Measurements from ENCODE around the gene A4GNT.
"Not testable (repeated sequence)": the region's sequence is repeated elsewhere in the genome, so short reads cannot be mapped to it uniquely, and the experiment has no call there.

A4GNT gene
- 0 to 0.99 (median 0.05) reads per million in 17 experiments for total RNA-seq

DNA sequence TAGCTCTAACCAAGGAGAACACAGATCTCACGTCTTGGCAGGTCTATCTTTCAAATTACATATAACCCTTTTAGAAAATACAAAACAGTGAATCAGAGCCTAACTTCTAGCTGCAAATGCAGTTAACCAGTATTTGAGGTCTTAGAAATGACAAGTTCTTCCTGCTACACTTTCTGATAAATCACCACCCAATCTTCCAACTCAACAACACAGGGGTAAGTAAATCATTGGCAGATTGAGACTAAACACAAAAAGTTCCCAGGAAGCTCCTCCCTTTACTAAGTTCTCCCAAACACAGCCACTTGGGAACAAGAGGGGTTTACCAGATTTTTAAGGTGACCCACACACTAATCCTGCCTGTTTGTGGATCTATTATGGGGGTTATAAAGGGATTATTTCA lies at the start of gene A4GNT:
Gene A4GNT (minus strand): TSS at position 152 of the 400 bp plus-strand sequence. CDS start 1,134 bp downstream, outside the sequence.
- no peak for DNase-seq

DNA sequence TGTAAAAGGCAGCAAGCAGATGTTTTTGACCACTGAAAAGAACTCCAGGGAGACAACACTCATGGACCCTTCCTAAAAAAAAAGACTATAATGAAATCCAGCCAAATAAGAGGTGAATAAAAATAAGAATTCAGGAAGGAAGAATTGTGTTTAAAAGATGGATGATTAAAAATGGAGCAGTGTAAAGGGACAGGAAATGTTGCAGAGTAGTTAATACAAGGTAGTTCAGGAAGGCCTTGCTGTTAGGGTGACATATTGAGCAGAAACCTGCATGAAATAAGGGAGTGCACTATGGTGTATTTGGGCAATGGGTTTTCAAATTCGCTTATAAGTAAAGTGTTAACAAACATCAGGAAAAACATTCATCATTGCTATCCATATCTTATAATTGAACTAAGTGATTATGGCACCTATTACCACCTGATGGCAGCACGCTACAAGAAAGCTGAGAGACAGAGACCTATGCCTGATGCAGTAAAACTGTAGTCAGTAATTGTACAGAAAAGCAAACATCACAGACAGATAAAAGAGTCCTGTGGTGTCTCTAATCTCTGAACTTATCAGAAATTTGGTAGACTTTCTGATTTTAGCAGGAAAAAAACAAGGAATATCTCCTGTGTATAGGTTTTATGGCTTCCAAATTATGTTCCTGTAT lies 48.3 kb upstream of the A4GNT start:
- DNase-seq: peak; percentile 30 to 54 (median 40)

DNA sequence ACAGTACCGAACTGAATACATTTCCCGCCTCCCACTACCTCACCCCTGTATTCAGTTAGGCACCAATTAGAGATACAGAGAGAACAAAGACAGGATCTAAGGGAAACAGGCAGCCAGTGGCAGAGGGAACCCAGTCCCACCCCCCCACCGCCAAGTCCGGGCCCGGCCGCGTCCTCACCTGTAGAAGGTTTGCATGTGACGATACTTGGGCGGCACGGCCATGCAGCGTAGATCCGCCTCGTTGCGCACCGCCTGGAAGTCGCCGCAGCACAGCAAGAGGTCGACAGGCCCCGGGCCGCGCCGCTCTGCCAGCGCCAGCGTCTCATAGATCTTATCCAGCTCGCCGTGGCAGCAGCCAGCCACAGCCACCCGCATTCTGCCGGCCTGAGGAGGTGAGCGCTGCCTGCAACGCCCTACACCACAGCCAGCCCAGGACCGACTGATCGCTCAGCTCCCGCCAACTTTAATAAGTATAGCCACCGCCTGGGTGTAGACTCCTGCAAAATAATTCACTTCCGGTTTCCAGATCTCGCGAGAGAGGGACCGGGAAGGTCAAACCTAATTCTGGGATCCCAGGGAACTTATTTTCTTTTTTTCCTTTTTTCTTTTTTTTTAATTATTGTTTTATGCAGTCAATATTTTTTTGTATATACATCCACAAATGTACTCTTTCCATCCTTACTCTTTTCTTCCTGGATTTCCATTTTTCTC lies 42.4 kb upstream of the A4GNT start, which contains the start of gene DBR1:
Gene DBR1 (minus strand): TSS at position 501 of the 711 bp plus-strand sequence. CDS start 126 bp downstream, at position 375.
- peak; percentile 86 to 95 (median 91) for DNase-seq

DNA sequence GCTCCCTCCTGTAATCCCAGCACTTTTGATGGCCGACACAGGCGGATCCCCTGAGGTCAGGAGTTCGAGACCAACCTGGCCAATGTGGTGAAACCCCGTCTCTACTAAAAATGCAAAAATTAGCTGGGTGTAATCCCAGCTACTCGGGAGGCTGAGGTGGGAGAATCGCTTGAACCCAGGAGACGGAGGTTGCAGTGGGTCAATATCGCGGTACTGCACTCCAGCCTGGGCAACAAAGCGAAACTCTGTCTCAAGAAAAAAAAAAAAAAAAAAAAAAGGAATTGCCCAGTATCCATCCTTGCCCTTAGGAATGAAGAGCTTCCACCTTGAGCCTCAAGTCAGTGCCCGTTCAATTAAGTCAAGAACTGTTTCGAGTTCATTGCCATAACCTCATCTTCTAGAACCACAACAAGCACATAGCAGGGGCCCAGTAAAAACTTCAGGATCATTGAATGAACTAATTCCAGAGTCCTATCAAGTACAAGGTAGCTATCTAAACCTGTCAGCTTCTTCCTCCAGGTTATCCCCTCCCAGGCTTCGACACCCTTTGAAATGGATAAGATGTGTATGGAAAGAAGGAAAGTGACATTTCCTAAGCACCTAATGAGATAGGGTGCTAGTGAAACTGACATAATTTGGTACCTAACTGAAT lies 41.7 kb upstream of the A4GNT start:
- peak in 1 of 4 experiments; percentile 5 for DNase-seq

DNA sequence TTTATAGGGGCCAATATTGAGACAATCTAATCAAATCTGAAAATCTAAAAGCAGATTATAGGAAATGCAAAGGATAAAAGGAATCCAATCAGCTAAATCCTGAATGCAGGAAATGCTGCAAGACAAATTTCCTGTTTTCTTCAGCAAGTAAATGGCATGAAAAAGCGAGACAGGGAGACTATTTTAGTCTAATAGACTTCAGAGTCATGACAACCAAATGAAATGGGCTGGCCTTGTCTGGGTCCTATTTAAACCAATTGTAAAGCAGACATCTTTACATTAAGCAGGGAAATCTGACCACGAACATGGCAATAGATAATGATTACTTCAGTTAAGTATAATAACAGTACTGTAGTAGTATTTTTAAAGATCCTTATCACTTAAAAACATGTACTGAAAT lies 40.4 kb upstream of the A4GNT start:
- DNase-seq: peak in 2 of 4 experiments; percentile 9 to 28

DNA sequence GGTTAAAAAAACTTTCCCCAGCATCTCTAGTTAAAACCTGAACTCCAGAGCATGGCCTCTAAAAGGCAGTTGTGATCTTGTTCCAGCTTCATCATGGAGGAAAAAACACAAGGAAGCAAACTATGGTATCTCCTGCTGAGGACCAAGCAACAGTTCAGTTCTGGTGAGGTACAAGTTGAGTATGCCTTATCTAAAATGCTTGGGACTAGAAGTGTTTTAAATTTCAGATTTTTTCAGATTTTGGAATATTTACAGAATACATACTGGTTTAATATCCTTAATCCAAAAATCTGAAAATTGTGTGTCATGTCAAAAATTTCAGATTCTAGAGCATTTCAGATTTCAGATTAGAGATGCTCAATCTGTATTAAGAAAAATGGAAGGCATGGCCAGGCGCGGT lies 32.9 kb upstream of the A4GNT start:
- no peak for DNase-seq

DNA sequence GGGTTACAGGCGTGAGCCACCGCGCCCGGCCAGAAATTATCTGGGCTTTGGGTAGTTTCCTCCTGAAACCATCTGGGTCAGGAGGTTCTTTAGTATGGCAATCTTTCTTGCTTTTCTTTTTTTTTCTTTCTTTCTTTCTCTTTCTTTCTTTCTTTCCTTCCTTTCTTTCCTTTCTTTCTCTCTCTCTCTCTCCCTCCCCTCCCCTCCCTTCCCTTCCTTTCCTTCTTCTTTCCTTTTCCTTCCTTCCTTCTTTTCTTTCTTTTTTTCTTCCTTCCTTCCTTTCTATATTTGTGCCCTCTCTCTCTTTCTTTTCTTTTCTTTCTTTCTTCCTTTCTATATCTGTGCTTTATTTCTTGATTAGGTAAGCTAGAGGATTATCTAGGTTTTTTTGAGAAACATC lies 25.6 kb upstream of the A4GNT start:
- DNase-seq: no peak

DNA sequence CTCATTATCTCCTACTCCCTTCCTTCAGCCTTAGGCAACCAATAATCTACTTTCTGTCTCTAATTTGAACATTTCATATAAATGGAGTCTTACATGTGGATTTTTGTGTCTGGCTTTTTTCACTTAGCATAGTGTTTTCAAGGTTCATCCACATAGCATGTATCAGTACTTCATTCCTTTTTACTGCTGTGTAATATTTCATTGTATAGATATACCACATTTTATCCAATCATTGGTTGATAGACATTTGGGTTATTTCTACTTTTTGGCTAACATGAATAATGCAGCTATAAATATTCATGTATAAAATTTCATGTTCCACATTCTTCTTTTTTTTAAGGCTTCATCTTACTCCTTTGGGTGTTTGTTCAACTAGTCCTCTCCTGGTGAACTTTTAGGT lies 22.3 kb upstream of the A4GNT start:
- DNase-seq: no peak

DNA sequence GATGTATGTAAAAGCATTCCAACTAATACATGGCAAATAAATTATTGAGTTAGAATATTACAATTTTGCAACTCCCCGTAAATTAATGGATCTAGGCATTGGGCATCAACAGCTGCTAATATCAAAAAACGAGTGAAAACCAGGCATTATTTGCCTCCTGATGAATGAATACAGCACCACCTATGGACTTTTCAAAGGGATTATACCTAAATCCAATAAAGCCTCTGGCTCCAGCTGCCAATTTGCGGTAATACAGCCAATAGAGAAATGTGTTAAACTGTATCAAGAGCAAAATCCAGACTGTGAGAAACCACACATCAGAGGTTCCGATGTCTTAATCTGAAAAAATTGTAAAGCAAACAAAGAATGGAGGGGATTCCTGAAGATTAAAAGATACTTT lies 16.3 kb upstream of the A4GNT start:
- peak; percentile 30 to 69 (median 44) for DNase-seq

DNA sequence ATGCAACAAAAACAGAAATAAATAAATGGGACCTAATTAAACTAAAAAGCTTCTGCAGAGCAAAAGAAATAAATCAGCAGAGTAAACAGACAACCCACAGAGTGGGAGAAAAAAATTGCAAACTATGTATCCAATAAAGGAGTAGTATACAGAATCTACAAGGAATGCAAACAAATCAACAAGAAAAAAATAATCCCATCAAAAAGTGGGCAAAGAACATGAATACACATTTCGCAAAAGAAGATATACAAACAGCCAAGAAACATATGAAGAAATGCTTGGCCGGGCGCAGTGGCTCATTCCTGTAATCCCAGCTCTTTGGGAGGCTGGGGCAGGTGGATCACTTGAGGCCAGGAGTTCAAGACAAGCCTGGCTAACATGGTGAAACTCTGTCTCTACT lies 10.0 kb upstream of the A4GNT start:
- DNase-seq: not testable (repeated sequence)

DNA sequence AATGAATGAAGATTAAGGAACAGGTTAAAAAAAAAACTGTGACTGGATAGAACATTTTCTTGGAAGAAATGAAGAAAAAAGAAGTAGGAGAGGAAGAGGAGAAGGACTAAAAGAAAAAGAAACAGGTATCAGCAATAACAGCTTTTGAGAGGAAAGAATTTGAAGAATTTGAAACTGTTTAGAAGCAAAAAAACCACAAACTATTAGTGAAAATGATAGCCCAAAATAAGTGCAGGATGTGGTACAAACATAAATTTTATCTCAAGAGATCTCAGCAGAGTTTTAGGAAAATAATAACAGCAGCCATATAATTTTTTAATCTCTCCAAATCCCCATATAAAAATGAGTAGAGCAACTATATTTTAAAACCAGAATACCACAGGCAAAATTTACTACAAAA lies 8.8 kb upstream of the A4GNT start:
- DNase-seq: no peak

DNA sequence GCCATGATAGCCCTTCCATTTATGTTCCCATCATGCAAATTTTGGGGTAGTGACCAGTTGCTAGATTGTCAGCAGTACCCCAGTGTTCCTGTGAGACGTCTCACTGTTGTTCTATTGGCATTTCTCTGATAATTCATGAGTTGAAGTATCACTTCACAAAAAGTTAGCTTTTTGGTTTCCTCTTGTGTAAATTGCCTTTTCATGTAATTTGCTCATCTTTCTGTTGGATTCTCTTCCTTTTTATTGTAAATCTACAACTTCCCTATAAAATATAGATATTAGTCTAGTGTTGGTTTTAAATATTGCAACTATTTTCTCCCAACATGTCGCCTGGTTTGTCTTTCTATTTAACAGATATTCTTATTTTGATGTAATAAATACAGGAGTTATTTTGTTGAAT lies 7.5 kb upstream of the A4GNT start:
- DNase-seq: peak in 2 of 4 experiments; percentile 49 to 56

DNA sequence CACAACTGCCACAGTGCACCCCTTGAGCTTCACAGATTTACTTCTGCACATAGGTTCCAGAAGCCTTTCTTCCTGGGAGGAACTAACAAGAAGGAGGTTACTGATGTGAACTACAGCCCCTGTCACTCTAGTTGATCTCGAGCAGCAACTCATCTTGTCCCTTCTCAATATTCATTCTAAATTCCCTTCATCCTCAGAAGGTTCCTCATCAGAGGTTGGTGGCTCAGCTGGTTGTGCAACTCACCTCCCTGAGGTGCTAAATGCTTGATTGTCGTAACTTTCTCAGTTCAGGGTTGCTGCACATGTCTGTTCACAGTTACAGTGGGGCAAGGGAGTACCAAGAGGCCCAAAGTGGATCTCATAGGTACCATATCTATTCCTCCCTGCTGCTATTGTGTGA lies 5.7 kb upstream of the A4GNT start:
- peak in 3 of 4 experiments; percentile 28 to 43 (median 32) for DNase-seq

DNA sequence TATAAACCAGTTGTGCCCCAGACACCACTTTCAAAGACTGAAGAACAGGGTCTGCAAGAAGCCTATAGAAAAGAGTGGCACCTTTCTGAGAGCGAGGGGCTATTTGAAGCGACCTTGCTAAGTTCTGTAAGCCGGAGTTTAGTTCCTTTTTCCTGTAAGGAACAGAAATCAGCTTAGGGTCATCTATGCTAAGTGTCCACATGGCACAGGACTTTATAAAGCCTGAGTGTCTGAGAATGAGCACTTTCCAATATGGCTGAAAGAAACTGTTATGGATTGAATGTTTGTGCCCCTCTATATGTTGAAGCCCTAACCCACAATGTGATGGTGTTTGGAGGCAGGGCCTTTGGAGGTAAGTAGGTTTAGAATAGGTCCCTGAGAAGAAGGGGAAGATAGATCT lies 4.0 kb upstream of the A4GNT start:
- peak; percentile 50 to 83 (median 68) for DNase-seq

DNA sequence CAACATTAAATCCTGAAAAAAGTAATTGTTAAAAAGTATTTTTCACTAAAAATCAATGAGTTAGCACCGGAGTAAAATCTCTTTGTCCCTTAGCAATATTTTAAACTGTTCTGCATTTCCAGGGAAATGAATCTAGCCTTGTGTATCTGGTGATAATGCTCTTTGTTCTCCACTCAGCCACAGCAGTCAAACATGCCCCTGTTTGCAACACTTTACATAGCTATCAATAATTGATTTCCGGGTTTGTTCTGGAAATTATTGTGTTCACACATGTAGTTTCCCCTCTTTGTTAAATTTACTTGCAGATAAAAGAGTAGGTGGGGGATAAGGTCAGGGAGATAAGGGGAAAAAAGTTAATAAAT lies 3.6 kb upstream of the A4GNT start:
- peak in 1 of 4 experiments; percentile 40 for DNase-seq

DNA sequence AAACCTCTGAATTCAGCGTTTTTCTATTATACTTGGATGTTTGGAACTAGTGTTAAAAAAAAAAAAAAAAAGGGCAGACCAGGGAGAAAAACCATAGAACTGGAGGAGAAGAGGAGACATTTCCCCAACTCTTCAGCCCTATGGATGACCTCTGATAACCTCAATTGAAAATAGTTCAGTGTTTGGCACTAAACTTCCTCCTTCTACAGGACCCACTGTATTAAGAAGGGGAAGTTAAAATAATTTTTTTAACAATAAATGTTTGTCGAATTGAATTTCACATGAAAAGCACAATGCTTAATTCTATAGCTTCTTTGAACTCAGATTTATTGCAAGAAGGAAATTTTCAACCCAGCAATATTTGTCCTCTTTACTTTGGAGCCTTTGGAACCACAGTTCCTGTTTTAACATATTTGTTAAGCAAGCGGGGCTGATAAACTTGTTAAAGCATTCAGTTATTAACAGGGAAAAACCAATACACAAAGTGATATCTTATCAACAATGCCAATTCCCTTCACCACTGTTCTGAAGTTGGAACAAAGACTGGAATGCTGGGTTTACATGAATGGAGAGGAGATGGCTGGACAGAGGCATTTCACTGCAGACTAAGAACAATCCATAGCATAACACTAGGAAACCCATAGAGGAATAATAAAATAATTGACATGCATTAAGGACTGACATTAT lies 3.1 kb upstream of the A4GNT start:
- peak; percentile 45 to 84 (median 64) for DNase-seq

DNA sequence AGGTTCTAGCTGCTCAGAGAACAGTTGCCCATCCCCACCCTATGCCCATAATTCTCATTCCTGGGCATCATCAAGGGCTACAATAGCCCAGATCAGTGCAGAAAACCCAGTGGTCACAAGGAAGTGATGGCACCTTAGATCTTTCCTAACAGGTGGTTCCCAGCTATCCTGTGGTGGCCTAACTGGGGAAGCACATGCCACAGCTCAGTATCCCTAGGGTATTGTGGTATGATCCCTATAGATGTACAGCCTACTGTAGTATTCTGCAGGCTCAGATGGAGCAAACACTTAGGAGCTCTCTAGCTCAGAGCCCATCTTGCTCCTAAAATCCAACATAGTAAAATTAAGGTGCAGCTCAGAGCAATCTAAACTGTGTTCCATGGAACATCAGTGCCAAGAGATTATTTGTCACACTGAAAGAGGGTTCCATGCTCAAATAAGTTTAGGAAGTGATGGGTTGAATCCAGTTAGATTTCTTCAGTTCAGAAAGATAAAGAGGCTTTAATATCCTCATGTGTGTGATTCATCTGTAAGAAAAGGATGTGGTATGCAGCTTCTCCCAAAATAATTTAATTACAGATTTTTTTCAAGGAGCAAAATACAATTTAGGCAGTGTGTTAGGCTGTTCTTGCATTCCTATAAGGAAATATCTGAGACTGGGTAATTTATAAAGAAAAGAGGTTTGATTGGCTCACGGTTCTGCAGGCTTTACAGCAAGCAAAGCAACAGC lies 4.4 kb downstream of the A4GNT start:
- no peak for DNase-seq

DNA sequence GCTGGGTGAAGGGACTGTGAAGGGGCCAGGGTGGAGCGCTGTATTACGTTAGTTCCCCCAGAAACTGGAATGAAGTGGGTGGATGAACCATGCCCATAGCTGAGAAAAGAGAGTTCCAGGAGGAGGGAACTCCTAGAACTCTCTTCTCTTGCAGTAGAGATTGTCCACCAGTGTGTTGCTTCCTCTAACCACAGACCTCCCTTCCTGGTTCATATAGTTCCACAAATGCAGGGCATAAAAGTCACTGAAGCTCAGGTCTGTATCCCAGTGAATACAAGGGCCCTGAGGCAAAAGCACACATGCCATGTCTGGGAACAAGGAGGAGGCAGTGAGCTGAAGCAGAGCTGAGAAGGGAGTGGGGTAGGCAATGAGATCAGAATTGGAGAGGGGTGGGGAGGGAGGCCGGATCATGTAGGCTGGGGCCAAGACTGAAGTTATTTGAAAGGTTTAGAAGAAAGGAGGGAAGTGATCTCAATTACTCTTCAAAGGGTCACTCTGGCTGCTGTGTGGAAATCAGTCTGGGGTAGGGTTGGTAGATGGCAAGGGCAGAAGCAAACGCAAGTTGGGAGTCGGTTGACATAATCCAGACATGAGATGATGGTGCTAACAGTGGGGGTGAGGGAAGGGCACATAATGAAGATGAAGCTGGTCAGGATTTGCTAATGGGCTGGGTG lies 6.5 kb downstream of the A4GNT start:
- peak; percentile 83 to 95 (median 89) for DNase-seq

DNA sequence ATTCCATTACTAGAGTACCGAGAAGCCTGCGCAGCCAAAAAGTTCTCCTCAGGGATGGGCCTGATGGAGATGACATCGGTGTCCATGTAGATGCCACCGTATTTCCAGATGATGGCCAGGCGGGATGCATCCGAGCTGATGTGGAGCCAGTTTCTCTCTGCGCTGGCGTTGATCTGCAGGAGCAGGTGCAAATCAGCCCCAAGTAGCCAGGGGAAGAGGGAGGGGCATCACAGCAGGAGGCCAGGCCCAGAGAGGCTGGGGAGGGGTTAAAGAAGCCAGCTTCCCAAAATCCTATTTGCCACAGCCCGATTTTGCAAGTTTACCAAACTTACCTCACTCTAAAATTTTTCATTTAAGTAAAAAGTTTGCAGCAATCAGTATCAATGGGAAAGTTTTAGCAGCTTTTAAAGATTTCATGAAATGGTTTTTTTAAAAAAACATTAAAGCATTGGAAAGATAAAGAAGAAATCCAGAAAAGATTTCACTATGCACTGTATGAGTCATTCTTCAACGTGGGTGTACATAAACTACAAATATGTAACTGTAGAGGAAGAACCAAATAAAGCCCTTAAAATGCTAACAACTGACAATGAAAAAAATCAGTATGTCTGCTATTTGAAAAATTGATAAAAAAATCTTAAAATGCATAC lies 7.4 kb downstream of the A4GNT start:
- DNase-seq: peak; percentile 53 to 83 (median 79)

DNA sequence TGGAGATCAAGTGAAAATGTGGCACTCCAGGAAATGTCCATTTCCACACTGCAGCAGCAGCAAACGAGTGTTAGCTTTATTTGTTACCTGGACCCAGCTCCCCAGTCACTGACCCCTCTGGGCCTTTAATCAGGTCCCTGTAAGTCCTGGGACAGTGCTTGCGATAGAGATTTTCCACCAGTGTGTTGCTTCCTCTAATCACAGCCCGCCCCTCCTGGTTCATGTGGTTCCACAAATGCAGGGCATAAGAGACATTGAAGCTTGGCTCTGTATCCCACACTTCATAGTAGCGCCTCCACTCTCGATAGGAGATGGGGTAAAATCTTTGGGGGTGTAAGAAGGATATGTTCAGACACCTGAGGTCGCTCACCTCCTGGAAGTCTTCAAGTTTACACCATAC lies 8.0 kb downstream of the A4GNT start:
- peak; percentile 55 to 76 (median 68) for DNase-seq

DNA sequence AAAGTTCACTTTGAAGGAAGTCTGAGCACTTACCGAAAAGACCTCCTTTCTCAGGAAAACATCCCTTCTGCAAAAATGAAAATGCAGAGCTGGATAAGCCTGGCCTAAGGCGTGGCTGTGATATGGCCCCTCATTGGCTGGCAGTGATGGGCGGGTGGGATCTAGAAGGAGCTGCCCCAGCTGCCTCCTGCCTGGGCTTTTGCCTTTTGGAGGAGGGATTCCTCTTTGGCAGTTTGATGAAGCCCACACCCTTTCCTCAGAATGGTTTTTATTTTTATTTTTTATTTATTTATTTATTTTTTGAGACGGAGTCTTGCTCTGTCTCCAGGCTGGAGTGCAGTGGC lies 12.8 kb downstream of the A4GNT start:
- DNase-seq: no peak
